HT1080 (cell line): ENCODE data around the gene KDM1B. TPM values are rescaled to one million over a fixed set of nuclear protein-coding genes. Genes with fewer than 3 reads are reported as not detected.
"Not testable (repeated sequence)": the region's sequence is repeated elsewhere in the genome, so short reads cannot be mapped to it uniquely, and the experiment has no call there.

Experiments used
- DNase-seq: peaks from one replicate; pipeline ENCODE4 v3.0.0-alpha.2; 2015; ENCODE audit warnings: low read depth
- total RNA-seq: library from RNA; depleted of rRNA; stranded (reverse); fragments of >200 nt; shearing (Covaris generic); gene quantifications from 2 replicates; pipeline ENCODE4 v1.2.3, GENCODE V29; 2014

KDM1B gene
- total RNA-seq, 1 experiment from 2014 or later: 25.3 TPM

- DNase-seq: peak; percentile 91
These were observed 6.8 kb upstream of the KDM1B start for GRCh38 chr6:18148304-18149025.

GRCh38 chr6:18151391-18151790, 3.8 kb upstream of the KDM1B start:
- not testable (repeated sequence) for DNase-seq

- no peak for DNase-seq
These were observed 3.4 kb upstream of the KDM1B start for GRCh38 chr6:18151801-18152200.

- no peak for DNase-seq
These were observed 1.9 kb upstream of the KDM1B start for GRCh38 chr6:18153311-18153703.

GRCh38 chr6:18154507-18155149, 594 bp upstream of the KDM1B start, which contains the start of gene TPMT:
TSS of gene TPMT (minus strand) at chr6:18155077. CDS start at chr6:18149127, 5,950 bp downstream.
- no peak for DNase-seq

- DNase-seq: peak; percentile 52
These were observed 721 bp downstream of the KDM1B start for GRCh38 chr6:18155864-18156421.

GRCh38 chr6:18160911-18161310, 5.7 kb downstream of the KDM1B start:
- no peak for DNase-seq

- DNase-seq: no peak
These were observed 6.2 kb downstream of the KDM1B start for GRCh38 chr6:18161431-18161830.

- no peak for DNase-seq
These were observed 7.2 kb downstream of the KDM1B start for GRCh38 chr6:18162401-18162800.

GRCh38 chr6:18165751-18166150, 10.5 kb downstream of the KDM1B start:
- DNase-seq: no peak

GRCh38 chr6:18166312-18167036, 11.3 kb downstream of the KDM1B start:
- no peak for DNase-seq

- DNase-seq: no peak
These were observed 13.0 kb downstream of the KDM1B start for GRCh38 chr6:18168264-18168663.

GRCh38 chr6:18171871-18172270, 16.6 kb downstream of the KDM1B start:
- no peak for DNase-seq

GRCh38 chr6:18176198-18176597, 21.0 kb downstream of the KDM1B start:
- not testable (repeated sequence) for DNase-seq

GRCh38 chr6:18177286-18177965, 22.2 kb downstream of the KDM1B start:
- no peak for DNase-seq

GRCh38 chr6:18178960-18179615, 23.9 kb downstream of the KDM1B start:
- no peak for DNase-seq

GRCh38 chr6:18179770-18180356, 24.6 kb downstream of the KDM1B start:
- no peak for DNase-seq

- DNase-seq: no peak
These were observed 27.3 kb downstream of the KDM1B start for GRCh38 chr6:18182568-18182967.

- no peak for DNase-seq
These were observed 28.5 kb downstream of the KDM1B start for GRCh38 chr6:18183766-18184165.

GRCh38 chr6:18185624-18186023, 30.4 kb downstream of the KDM1B start:
- DNase-seq: no peak
